SKM-1 treated with dmso at 0.1 percent for 144 hours (cell line): ENCODE measurements around the gene KDM4C.
"Not testable (repeated sequence)": the region's sequence is repeated elsewhere in the genome, so short reads cannot be mapped to it uniquely, and the experiment has no call there.

Experiments used
- DNase-seq: peaks from one replicate; lab custom pipeline; 2025; ENCODE audit not compliant: unreplicated experiment; lab: John Stamatoyannopoulos, UW

Gene KDM4C

DNA sequence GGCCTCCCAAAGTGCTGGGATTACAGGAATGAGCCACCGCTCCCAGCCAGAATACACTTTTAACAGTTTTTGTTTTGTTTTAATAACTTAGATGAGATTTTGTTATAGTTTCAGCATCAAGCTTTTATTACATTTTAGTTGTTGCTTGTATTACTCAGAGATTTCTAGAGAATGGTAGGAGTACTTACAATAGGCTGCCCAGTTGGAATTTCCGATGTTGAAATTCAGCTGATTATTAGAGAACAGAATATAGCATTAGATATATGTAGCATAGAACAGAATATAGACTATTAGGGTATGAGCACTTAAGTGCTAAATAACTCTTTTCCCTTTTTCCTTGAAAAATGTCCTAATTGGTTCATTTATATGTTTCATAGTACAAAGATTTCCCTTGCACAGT is 6.2 kb downstream of the KDM4C start:
- no peak for DNase-seq

DNA sequence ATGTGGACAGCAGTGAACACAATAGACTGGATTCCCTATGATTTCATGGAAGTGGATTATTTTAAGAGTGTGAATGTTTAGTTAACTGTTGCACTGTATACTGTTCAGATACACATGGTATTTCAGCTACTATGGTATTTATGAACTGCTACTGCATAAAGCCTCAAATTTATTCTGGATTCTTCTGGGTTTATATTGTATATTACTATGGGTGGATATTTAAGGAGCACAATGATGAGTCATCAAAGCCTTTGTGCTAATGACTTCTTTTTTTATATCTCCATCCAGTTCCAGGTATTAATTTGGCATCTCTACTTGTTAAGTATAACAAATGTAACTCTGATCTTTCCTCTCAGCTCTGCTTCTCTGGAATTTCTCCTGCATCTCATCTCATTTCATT is 6.8 kb downstream of the KDM4C start:
- DNase-seq = no peak

DNA sequence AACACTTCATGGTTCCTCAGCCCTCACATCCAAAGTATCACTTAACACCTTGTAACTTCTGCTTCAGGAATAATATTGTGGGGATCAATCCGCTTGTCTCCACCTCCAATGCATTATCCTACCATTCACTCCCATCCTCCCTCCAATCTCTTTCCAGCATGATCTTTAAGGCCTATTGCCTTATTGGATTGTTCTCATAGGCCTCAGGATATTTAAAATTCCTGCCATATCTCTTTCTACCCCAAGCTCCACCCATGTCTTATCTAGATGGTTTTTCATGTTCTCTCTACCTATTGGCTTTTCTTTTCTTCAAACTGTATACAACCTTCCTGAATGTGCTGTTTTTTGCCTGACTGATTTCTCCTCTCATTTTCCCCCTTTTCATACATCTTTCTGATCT is 7.2 kb downstream of the KDM4C start:
- no peak for DNase-seq

DNA sequence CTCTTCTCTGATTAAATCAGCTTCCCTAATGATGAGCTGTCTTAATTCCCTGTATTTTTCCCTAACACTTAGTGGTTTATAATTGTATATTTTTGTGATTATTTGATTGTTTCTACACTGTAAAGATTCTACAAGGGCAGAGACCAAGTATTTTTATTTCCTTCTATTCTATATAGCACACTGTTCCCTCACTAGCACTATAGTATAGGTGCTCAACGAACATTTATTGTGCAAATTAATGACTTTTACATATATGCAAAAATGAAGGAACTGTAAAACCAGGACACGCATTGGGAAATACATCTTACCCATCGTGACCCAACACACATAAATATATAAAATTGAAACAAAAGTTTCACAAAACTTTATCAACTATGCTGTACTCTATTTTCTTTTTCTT is 7.6 kb downstream of the KDM4C start:
- no peak for DNase-seq

DNA sequence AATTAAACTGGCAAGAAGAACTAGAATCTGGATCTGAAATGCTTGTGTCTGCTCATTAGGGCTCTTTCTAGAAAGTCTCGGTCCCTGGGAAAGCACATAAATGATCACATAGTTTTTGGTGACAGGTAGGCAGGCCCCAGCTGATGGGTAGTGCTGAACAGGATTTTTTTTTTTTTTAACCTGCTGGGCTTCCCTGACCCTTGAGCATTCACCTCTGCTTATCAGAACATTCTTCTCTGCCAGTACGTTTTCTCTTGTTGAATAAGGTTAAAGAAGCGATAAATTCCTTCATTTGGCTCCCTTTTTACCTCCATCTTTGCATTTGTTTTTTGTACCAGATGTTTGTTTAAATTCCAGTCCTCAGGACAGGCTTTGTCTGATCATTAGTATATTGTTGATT is 8.8 kb downstream of the KDM4C start:
- DNase-seq = no peak

DNA sequence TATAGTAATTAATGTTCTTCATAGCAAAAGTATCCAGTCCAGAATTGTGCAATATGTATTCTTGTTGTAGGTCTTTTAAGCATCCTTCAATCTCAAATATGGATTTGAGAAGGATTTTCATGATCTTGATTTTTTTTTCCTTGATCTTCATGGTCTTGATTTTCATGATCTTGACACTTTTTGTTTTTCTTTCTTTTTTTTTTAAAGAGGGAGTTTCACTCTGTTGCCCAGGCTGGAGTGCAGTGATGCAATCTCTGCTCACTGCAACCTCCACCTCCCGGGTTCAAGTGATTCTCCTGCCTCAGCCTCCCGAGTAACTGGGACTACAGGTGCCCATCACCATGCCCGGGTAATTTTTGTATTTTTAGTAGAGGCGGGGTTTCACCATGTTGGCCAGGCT is 10.8 kb downstream of the KDM4C start:
- DNase-seq = not testable (repeated sequence)

DNA sequence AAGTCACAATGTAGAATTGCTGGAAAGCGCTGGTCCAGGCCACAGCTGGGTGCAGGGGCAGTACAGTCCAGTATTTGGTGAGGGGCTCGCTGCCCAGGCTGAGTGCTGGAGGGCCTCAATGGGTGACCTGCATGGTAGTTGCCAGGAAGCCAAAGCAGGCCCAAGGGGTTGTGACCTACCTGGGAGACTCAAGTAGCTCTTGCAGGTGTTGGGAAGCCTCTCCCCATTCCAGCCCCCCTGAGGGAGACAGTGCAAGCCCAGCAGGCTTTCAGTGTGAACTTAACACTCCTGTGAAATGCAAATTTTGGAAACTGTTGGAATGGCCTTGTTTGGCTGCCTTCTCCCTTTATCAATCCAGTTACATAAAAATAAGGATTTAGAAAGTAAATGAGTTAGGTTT is 13.9 kb downstream of the KDM4C start:
- no peak for DNase-seq

DNA sequence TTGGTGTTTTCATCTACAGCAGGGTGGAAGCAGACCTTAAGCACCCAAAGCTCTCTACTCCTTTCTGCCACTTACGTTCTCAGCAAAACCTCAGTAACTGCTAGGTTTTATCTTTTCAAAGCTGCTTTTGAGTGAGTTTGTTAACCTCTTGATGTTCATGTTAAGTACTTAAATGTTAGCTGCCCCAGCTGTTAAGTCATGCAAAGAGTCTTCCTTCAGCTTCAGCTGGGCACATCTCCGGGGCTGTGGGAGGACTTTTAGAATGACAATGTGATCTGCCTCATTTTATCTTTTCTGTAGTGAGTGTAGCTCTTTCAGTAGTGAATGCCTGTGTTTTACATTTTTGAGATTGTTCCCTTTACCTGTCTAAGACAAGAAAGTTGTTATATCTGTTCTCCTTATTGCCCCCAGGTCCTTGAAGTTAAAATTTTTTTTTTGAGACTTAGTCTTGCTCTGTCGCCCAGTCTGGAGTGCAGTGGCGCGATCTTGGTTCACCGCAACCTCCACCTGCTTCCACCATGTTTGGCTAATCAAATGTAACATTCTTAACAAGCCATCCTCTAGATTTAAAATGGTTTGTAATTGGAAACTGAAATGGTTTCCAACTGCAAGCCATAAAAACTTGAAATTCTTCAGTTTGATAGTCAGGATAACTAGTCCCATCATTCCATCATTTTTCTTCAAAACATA is 19.6 kb downstream of the KDM4C start:
- no peak for DNase-seq

DNA sequence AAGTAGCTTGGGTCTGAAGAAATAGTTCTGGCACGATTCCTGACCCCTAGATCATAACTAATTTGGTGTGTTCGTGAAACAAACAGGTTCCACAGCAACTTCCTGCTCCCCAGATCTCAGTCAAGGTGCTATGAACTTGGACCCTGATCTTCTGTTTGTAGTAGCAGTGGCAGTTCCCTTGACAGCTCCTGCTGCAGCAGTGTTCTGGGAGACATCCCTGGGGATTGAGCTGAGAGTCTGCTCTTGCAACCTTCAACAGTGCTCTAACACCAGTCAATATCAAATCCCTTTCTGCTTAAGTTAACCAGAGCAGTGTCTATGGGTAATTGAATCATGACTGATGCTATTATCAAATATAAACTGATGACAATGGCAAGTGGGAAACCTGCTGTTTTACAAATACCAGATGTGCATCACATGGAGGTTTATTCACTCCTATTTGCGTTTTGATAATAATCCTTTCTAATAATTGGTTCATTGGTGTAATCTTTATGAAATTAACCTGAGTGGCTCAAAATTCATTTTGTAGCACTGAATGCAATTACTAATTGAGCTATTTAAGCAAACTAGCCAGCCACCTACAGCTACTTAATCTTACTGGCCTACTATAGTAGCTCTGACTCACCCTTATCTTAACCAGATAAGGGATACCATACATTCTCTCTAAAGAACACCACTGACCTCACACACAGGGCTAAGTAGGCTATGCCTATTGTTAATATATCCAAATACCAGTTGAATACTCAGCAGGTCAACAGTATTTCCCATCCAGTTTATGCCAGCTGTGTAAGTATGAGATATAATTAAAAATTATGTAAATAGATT is 21.9 kb downstream of the KDM4C start:
- no peak for DNase-seq

DNA sequence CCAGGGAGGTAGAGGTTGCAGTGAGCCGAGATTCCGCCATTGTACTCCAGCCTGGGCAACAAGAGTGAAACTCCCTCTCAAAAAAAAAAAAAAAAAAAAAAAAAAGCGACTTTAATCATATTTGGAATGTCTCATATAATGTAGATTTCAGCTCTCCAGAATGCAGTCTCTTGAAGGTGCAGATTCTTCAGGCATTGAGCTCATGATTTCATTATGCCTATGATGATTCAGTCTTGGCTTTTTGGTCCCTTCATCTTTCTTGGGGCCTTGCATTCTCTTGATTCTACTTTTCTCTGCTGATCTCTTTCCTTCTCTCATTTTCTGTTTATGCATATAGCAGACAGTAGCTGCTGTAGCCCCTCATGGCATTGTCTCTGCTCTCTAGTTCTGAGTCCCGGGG is 22.9 kb downstream of the KDM4C start:
- DNase-seq = no peak

DNA sequence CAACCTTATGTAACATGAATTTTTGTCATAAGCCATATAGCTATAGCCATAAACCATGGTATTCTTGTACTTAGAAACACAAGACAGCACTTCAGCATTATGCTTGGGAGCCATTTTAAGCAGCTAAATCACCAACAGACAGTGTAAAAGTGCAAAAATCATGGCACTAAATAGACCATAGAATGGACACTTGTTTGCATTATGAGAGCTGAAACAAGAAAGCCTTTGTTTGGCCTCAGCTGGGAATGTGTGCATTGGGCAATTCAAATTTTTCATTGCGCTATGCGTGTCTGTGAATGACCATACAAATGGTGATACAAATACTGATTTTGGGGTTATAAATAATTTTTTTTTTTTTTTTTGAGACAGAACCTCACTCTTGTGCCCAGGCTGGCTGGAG is 23.7 kb downstream of the KDM4C start:
- DNase-seq = no peak

DNA sequence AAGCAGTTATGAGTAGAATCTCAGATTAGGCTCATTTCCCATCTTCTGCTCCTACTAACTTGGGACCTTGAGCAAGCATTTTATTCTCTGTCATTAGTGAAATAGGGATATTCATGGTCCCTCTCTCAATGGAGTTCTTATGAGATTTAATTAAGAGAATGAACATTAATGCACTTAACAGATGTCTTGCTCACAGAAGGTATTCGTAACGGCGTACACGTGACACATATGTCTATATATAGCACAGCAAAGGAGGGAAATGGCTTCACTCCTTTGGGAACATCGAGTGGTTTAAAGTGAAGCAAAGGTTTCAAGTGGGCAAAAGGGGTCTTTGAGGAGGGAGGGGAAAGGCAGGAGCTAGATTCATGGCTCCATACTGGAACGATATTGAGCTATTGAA is 24.6 kb downstream of the KDM4C start:
- DNase-seq = no peak

DNA sequence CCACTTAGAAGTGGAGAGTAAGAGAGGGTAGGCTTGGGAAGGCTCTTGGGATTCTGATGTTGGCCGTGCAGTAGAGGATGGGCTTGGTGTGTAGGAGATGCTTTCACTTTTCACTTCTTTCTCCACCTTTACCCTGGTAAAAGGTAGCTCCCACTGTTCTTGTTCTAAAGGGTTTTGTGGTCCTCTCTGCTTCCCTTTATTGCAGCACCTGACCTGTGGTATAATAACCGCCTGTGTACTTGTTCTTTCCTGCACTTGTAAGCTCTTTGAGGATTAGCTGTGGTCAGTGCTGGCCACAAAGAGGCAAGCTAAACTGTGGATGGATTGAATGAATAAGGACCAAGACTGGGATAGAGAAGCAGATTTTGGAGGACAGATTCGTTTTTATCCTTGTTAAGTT is 25.2 kb downstream of the KDM4C start:
- DNase-seq = no peak

DNA sequence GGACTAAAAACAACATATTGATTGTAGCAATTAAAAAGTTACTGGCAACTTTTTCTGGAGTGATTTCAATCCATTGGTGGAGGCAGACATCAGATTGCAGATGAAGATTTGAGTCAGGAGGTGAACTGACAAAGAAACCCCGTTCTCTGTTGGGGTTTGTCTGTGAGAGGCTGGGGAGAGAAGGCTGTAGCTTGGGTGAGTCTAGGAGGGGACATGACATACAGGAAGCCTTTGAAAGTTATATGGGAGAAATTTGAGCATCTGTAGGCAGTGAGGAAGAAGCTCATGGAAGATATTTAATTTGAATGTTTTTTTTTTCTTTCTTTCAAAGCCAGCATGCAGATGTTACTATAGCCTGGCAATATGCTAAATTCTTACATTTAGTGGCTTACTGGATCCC is 26.0 kb downstream of the KDM4C start:
- DNase-seq = no peak

DNA sequence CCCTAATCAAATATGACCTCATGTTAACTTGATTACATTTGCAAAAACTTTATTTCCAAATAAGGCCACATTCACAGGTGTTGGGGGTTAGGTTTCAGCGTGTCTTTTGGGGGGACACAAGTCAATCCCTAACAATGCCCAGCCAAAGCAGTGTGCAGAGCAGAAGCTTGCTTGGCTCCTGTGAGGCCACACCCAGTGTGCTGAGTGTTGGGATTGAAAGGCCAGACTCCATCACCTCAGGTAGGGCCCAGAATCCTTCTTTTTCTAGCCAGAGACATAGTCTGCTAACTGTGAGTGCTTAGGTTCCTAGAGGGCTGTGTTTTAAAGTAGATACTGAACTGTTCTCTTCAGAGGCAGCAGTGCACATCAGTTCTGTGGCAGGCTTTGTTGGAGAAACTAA is 27.9 kb downstream of the KDM4C start:
- DNase-seq = no peak

DNA sequence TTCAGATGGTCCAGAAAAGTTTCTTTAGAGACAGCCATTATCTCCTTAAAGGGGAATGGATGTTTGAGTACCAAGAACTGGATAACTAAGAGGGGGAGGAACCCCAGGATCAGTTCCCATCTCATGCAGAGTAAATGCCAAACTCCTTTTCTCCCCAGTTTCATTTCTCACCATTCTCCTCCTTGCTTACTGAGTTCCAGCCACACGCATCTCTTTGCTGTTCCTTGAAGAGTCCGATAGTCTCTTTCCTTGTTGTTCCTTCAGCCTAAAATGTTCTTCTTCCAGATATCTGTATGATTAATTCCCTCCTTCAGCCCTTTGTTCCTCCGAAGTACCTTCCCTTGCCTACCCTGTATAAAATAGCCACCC is 30.0 kb downstream of the KDM4C start:
- DNase-seq = no peak

DNA sequence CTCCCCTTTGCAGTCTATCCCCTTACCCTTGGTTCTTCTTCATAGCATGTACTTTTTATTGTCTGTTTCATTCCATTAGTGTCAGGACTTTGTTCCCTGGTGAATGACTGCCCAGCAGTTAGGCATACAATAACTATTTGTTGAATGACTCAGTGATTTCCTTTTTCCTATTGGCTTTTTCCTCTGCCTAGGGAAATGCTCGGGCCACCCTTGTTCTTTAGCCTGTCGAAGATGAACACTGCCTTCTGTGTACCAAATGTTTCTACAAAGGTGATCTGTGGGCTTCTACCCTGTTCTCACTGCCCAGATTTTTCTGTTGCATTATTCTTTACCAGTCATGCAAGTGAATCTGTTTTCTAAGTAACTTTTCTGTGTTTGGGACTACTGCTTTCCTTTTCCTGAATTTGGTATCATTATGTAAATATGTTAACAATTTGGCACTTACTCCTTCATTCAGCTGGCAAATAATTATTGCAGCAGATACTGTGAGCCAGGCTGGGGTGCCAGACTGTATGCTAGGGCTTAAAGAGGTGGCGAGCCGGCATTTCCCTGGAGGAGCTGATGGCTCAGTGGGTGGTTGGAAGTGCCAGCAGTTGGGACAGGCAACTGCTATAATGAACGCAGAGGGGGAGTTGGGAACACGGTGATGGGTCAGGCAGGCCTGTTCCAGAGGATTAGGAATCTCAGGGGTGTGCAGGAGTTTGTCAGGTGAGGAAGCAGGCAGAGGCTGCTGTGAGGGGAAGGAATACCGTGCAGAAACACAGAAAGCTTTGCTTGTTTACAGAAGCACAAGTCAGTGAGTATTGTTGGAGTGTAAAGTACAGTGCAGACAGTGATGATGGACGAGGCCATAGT is 30.6 kb downstream of the KDM4C start:
- no peak for DNase-seq

DNA sequence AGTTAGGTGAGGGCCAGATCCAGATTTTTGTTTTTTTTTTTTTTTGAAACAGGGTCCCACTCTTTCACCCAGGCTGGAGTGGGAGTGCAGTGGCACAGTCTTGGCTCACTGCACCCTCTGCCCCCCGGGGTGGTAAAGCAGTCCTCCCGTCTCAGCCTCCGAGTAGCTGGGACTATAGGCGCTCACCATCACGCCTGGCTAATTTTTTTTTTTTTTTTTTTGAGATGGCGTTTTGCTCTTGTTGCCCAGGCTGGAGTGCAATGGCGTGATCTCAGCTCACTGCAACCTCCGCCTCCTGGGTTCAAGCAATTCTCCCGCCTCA is 31.2 kb downstream of the KDM4C start:
- DNase-seq = not testable (repeated sequence)

DNA sequence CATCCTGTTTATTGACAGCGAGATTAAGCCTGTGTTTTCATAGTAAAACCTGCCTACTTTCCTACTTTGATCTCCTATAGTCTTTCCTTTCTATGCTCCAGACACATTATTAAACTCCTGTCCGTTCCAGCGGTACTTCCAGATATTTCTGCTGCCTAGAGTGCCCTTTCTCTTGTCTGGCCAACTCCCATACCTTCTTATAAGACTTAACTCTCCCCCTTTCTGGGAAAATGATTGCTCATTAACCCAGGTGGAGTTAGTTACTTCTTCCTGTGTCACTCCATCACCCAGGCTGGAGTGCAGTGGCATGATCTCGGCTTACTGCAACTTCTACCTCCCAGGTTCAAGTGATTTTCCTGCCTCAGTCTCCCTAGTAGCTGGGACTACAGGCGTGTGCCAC is 33.1 kb downstream of the KDM4C start:
- no peak for DNase-seq

DNA sequence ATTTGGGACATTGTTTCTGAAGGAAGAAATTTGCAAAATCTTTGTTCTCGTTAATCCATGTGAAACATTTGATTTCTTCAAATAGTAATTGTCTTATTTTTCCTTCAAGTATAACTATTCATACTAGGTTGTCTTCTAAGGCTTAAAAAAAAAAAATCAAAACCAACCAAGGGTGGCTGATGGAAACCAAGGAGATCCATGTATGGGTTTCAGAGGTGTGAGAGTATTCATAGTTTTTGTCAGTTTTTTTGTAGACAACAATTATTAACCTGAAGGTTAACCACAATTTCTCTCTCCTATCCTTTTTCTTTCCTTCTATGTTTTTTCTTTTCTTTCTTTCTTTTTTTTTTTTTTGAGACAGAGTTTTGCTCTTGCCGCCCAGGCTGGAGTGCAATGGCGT is 35.4 kb downstream of the KDM4C start:
- DNase-seq = no peak

DNA sequence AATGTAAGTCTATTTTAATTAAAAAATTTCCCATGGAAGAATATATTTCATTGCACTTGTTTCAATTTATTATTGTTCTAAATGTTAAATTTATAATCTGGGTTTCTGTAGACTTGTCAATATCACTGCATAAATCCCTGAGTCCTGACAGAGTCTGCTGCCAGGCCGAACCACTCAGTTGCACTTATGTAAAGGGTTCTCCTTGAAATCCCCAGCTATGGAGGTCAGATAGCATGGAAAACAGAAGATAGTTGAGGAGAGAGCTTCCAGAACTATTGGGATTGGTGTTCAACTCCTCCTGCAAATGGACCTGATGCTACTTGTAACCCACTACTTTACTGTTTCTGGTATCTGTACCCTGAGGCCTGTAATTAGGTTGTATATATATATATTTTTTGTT is 37.2 kb downstream of the KDM4C start:
- no peak for DNase-seq

DNA sequence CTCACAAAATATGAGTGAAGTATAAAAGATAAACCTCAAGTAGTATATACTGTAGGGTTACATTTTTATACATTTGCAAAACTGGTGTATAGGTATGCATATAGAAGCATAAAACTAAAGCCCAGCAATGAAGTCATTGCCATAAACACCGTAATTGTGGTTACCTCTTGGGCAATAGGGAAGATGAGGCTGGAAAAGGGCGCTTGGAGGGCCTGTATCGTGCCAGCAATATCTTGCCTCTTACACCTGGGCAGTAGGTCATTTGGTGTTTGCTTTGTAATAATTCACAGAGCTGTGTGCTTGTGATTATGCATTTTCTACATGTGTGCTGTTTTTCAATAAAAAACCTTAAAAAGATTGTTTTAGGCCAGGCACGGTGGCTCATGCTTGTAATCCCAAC is 45.2 kb downstream of the KDM4C start:
- no peak for DNase-seq
